Upper lobe of right lung (tissue), 1 donor: ENCODE data around the gene ZNF92. TPM values are rescaled to one million over a fixed set of nuclear protein-coding genes. Genes with fewer than 3 reads are reported as not detected.
"Not testable (repeated sequence)": the region's sequence is repeated elsewhere in the genome, so short reads cannot be mapped to it uniquely, and the experiment has no call there.

ENCODE experiments used
- ATAC-seq: fragments of 200-7000 bp; cut with Tn5 transposase; one replicate; pipeline ENCODE4 v1.9.1; 2020; ENCODE audit warnings: mild to moderate bottlenecking, moderate library complexity
- DNase-seq: peaks from one replicate; pipeline ENCODE4 v3.0.0-alpha.2; 2020
- H3K27ac ChIP-seq: fragments of 200-600 bp; one replicate; pipeline ENCODE4 v1.8.0; 2022
- H3K27me3 ChIP-seq: fragments of 200-600 bp; one replicate; pipeline ENCODE4 v1.8.0; 2022; ENCODE audit warnings: mild to moderate bottlenecking
- H3K36me3 ChIP-seq: fragments of 200-600 bp; one replicate; pipeline ENCODE4 v1.8.0; 2022
- H3K4me1 ChIP-seq: fragments of 200-600 bp; one replicate; pipeline ENCODE4 v1.8.0; 2022
- H3K4me3 ChIP-seq: fragments of 200-600 bp; one replicate; pipeline ENCODE4 v1.8.0; 2022; ENCODE audit warnings: mild to moderate bottlenecking
- H3K9me3 ChIP-seq: fragments of 200-600 bp; one replicate; pipeline ENCODE4 v1.8.0; 2022
- CTCF ChIP-seq: fragments of 200-600 bp; IDR thresholded peaks from one replicate; pipeline ENCODE4 v1.8.0; 2022; ENCODE audit warnings: antibody characterized with exemption
- intact Hi-C: fragments of 100-400 bp; cut with DNase I; formaldehyde crosslinking; loops from one replicate; pipeline ENCODE4 v1.11.0; 2022
- long read RNA-seq: library from polyadenylated mRNA; unstranded; transcript quantifications from one replicate; pipeline ENCODE4 v2.0.0, GENCODE V29; 2021
- total RNA-seq: library from RNA; stranded (reverse); fragmentation: NEBNext Ultra II Directional; extraction: Animal tissue kit (Norgen Biotek cat#: 25700); gene quantifications from one replicate; pipeline ENCODE4 v1.2.1, GENCODE V29; 2021
- donor health status: DM: no; HTN: yes; CAD: no; lungs with severe emphysema.

The ZNF92 gene
- total RNA-seq = 7.6 TPM
- long read RNA-seq, transcript ZNF92-201 (4 exons, 3,210 nt) = major isoform, 14 of 19 reads
- long read RNA-seq, partial matches to known transcripts = 1 of 19 reads
- long read RNA-seq, other reads (novel, unspliced or antisense) = 1 of 19 reads

DNA sequence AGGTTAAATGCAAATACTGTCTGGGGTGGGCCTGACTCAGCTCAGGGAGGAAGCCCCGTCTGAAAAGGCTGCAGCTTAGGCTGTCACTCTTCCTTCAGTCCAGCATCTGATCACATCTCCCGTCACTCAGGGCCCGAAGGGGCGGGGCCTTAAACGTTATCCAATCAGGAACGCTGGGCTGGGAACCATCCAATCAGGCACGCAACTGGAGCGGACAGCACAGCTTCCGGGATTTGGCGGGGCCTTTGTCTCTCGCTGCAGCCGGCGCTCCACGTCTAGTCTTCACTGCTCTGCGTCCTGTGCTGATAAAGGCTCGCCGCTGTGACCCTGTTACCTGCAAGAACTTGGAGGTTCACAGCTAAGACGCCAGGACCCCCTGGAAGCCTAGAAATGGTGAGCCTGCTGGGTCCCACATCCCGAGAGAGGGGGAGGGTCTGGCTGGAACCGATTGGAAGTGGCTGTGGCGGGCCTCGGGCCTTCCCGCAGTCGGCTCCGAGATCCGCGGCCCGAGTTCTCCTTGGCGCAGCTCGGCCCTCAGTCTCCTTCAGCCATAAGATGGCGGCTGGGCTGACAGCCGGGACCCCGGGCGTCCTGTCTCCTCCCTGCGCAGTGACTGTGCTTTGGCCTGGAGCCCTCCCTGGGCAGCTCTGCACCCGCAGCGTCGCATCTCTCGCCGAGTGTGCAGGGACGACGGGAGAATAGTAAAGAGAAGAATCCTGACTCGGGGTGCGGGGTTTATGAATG lies at the start of gene ZNF92:
TSS of gene ZNF92 (plus strand) at position 248 of the 744 bp plus-strand sequence. CDS start at position 391, 143 bp downstream.
- TF ChIP-seq CTCF = no peak
- DNase-seq = peak; percentile 97
- intact Hi-C loops = no loop called here
- peak; percentile 100 for ATAC-seq
- Histone ChIP-seq H3K4me1 (peaks cover 7% of the 10 kb centered on the region), H3K27me3 (no peaks in the 10 kb centered on the region), H3K9me3 (no peaks in the 10 kb centered on the region), H3K27ac (peak within 1 kb of the TSS; percentile 91), H3K36me3 (no peaks in the 10 kb centered on the region), H3K4me3 (peak within 1 kb of the TSS; percentile 89)

DNA sequence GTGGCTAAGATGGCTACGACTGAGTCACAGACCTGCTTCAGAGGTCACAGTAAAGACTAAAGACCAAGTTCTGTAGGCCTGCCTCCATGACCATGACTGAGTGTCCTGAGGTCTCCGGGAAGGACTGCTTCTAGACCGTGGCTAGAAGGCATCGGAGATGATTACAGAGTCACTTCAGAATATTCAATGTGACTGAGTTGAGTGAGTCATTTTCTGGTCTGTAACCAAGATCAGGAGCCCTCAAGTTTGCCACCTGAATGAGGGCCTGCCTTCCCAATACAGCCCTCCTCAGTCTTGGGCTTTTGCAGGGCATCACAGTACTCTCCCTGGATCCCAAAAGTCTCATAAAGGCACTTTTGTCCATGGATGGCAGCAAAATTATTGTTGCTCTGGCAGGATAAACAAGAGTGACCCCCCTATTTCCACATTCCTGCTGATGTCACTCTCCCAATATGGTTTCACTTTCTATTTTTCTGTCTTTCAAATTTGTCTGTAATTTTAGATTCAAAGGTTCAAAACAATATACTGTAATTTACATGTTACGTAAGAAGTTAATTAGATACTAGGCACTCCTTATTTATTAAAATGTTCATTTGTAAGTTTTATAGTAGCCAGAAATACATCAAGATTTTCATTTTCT lies 47.7 kb upstream of the ZNF92 start:
- H3K27me3 ChIP-seq = no peaks in the 10 kb centered on the region
- H3K4me3 ChIP-seq = no peak overlapping the region
- DNase-seq (no peak), ATAC-seq (no peak)
- TF ChIP-seq CTCF = no peak
- no peaks in the 10 kb centered on the region for H3K9me3 ChIP-seq
- H3K4me1 ChIP-seq = no peaks in the 10 kb centered on the region
- no peaks in the 10 kb centered on the region for H3K36me3 ChIP-seq
- H3K27ac ChIP-seq = no peak overlapping the region
- intact Hi-C loops = no loop called here

GRCh38 chr7:65338346-65338745 lies 35.3 kb upstream of the ZNF92 start:
- Histone ChIP-seq H3K27me3 (no peaks in the 10 kb centered on the region), H3K27ac (no peak overlapping the region), H3K4me1 (no peaks in the 10 kb centered on the region), H3K36me3 (no peaks in the 10 kb centered on the region), H3K4me3 (no peak overlapping the region), H3K9me3 (no peaks in the 10 kb centered on the region)
- no peak for DNase-seq
- intact Hi-C loops = no loop called here
- no peak for TF ChIP-seq CTCF
- no peak for ATAC-seq

GRCh38 chr7:65339257-65339656 lies 34.4 kb upstream of the ZNF92 start:
- ATAC-seq = no peak
- DNase-seq = no peak
- intact Hi-C loops = no loop called here
- Histone ChIP-seq H3K9me3 (no peaks in the 10 kb centered on the region), H3K36me3 (no peaks in the 10 kb centered on the region), H3K4me1 (no peaks in the 10 kb centered on the region), H3K27me3 (no peaks in the 10 kb centered on the region), H3K27ac (no peak overlapping the region), H3K4me3 (no peak overlapping the region)
- no peak for TF ChIP-seq CTCF

DNA sequence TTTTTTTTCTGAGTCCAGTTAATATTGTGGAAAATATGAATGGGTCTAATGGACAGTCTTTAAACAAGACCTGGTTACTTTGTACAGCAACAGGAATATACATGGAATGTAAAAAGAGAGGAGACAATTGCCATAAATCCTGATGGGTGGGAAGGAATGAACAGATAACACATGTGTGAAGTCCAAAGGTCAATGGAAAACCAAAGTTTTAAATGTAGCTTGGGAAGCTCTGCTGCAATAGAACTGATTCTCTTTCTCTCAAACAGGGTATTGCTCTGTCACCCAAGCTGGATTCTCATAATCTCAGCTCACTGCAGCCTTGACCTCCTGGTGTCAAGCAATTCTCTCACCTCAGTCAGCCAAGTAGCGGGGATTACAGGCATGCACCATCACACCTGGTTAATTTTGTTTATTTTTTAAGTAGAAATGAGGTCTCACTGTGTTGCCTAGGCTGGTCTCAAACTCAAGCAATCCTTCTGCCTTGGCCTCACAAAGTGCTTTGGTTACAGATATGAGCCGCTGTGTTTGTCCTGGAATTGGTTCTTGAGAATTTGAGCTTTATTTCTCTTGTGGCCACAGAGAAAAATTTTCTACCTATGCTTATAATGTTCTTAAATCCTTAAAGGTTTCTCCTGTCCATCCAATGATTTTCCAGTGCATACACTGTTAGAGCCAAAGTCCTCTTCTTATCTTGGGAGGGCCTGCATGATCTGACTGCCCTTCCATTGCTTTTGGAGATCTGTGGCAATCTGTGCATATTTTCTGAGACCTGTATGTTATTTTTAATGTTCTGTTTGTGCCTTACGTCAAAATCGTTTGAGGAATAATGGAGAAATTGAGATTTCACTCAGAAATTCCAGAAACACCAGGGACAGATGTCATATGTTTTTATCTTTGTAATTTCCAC lies 30.7 kb upstream of the ZNF92 start:
- DNase-seq = no peak
- Histone ChIP-seq H3K27ac (no peak overlapping the region), H3K27me3 (no peaks in the 10 kb centered on the region), H3K4me3 (no peak overlapping the region), H3K36me3 (no peaks in the 10 kb centered on the region), H3K4me1 (no peaks in the 10 kb centered on the region), H3K9me3 (no peaks in the 10 kb centered on the region)
- intact Hi-C loops = no loop called here
- TF ChIP-seq CTCF = no peak
- ATAC-seq = no peak

- H3K4me1 ChIP-seq, H3K27me3 ChIP-seq, H3K4me3 ChIP-seq, H3K9me3 ChIP-seq, H3K27ac ChIP-seq, intact Hi-C loops, ATAC-seq, DNase-seq, H3K36me3 ChIP-seq: not testable (repeated sequence)
Observed at GRCh38 chr7:65344541-65344940, 29.1 kb upstream of the ZNF92 start.
